Fibroblast of peridontal ligament (primary cell): ENCODE data around the gene LRIG2.
"Not testable (repeated sequence)": the region's sequence is repeated elsewhere in the genome, so short reads cannot be mapped to it uniquely, and the experiment has no call there.

ENCODE experiments used
- DNase-seq: peaks from one replicate; pipeline ENCODE4 v3.0.0-alpha.2; 2010; ENCODE audit errors: extremely low read depth

Gene LRIG2

DNA sequence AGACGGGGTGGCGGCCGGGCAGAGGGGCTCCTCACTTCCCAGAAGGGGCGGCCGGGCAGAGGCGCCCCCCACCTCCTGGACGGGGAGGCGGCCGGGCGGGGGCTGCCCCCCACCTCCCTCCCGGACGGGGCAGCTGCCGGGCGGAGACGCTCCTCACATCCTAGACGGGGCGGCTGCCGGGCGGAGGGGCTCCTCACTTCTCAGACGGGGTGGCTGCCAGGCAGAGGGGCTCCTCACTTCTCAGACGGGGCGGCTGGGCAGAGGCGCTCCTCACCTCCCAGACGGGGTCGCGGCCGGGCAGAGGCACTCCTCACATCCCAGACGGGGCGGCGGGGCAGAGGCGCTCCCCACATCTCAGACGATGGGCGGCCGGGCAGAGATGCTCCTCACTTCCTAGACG lies 9.5 kb upstream of the LRIG2 start:
- not testable (repeated sequence) for DNase-seq

DNA sequence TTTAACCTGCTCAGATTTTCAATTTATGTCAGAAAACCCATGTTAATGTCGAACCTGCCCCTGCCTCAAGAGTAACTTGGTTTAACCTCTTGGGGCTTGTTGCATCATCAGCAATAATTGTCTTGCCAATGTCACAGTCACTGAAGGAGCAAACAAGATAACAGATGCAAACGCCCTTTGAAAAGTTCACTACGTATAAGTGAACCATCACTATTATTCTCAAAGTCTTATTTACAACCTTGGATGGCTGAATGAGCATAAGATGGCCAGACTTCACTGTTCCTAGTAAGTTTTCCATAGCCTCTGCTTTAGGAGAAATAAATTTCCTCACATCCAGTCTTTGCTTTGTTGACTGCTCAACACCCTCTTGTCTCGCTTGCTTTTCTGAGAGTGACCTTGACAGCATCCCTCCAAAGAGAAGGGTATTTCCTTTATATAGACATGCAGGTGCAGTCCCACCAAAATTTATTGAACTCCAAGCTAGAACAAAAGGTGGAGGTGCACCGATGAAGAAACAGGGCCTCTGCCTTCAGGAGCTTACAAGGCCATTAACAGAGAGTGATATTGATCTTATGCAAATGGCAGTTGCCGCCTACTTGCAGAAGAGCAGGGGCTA lies 749 bp upstream of the LRIG2 start:
- DNase-seq: no peak

- peak; percentile 51 for DNase-seq
These were observed 517 bp downstream of the LRIG2 start for GRCh38 chr1:113073479-113073950.

DNA sequence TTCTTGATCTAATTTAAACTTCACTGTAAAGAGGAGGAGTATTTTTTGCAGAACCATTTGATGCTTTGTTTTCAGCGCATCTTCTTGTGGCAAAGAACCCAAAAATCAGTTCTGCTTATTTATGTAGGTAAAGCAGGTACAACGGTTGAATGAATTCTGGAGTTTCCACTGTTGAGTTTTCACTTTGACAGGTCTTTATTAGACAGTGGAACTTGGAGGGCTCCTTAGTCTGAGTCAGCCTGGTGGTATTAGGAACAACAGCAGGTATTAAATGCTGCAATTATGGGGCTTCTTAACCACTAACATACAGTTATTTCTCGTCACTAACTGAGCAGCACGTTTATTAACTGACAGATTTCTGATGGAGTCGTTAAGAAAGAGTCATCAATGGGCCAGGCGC lies 1.2 kb downstream of the LRIG2 start:
- DNase-seq: no peak

GRCh38 chr1:113077978-113078377 lies 5.0 kb downstream of the LRIG2 start:
- DNase-seq: not testable (repeated sequence)

- DNase-seq: no peak
These were observed 13.5 kb downstream of the LRIG2 start for GRCh38 chr1:113086541-113086940.

DNA sequence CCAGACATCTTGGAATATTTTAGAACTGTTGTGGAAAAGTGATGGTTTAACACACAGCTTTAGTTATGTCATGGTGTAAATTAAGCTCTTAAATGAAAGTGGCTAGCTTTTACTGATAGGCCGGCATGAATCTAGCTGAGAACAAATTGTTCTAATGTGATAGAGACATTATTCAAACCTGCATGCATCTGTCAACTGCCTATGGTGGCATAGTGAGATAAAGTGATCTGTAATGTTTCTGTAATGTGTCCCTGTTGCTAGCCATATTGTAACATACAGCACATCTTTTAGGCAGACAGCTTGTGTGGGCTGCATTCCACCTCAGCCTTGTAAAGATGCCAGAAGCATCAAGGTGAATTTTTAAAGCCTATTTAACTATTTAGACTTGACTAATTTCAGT lies 16.0 kb downstream of the LRIG2 start:
- no peak for DNase-seq

GRCh38 chr1:113090051-113090450 lies 17.1 kb downstream of the LRIG2 start:
- no peak for DNase-seq

- no peak for DNase-seq
These were observed 19.1 kb downstream of the LRIG2 start for GRCh38 chr1:113091988-113092594.

- no peak for DNase-seq
These were observed 21.5 kb downstream of the LRIG2 start for GRCh38 chr1:113094506-113094905.

DNA sequence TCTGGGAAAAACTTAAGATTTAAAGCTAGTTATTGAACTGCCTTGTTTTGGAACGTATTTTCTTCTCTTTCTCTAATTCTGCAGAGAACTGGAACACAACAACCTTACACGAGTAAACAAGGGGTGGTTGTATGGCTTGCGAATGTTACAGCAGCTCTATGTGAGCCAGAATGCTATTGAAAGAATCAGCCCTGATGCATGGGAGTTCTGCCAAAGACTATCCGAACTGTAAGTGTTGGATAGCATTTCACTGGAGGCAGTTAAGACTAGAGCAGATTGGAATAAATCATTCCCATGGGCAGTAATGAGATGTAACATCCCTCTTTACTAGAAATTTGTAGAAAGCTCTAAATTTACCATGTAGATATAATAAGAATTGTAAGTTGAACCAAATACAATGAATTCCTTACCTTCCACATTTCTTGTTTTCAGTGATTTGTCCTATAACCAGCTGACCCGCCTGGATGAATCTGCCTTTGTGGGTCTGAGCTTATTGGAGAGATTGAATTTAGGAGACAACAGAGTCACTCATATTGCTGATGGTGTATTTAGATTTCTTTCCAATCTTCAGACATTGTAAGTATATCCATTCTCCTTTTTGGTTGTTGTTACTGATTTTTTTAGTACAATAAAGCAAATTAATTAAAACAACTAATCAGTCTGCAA lies 22.9 kb downstream of the LRIG2 start:
- DNase-seq: peak; percentile 37

GRCh38 chr1:113096493-113096892 lies 23.5 kb downstream of the LRIG2 start:
- no peak for DNase-seq

DNA sequence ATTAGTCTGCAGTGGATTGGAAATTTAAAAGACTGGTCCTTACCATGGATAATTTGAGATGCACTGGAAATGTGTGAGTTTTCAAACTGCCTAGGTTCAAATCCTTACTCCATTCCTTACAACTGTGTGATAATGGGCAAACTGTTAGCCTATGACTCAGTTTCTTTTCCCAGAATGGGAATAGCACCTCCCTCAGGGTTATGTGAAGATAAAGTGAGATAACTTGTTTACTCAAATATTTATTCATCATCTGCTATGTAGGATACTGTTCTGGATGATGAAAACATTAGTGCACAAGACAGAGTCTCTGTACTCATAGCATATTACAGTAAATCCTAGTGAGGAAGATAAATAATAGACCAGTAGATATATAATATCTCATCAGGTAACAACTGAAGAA lies 28.6 kb downstream of the LRIG2 start:
- no peak for DNase-seq

DNA sequence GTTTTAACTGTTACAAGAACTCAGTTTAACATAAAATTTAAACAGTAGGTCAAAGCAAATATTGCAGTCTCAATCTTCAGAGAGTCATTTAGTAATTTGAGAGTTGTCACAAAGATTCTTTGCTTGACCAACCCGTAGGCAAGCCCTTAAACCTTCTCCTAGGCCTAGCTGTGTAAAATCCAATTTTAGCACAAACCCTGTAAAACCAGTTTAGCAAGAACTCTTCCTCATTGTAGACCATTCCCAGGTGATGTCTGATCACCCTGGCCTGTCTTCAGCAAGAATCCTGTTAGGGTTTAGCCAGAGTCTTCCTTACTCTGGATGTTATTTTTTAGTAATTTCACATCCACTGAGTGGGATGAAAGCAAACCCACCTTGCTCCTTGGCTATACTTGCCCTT lies 30.1 kb downstream of the LRIG2 start:
- DNase-seq: no peak

DNA sequence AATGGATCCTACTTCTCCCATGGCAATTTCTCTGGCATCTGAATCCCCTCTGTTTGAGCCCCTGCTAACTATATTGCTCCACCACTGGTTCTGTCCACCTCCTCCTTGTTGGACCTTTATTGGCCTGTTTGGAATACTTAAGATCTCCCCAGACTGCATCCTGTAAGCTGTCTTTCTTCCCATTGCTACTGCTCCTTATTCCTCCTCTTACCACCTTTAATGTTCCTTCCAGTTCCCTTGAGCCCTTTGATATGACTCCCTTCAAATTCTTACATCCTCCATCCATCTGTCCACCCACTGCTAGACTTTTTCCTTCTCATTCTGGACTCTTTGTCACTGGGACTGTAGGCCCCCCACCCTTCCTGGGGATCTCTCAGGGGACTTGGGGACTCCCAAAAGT lies 31.0 kb downstream of the LRIG2 start:
- DNase-seq: no peak

DNA sequence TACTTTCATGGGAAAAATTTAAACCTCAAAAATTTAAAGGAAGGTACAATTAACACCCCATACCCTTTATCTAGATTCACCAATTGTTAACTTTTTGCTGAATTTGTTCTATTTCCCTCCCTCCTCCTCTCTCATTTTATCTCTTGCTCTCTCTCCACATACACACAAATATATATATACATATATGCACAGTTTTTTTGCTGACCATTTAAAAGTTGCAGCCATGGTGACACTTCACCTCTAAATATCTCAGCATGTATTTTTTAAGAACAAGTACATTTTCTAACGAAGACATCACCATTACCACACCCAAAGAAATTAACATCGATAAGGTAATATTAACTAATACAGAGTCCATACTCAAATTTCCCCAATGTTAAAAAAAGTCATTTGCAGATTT lies 33.9 kb downstream of the LRIG2 start:
- DNase-seq: no peak

DNA sequence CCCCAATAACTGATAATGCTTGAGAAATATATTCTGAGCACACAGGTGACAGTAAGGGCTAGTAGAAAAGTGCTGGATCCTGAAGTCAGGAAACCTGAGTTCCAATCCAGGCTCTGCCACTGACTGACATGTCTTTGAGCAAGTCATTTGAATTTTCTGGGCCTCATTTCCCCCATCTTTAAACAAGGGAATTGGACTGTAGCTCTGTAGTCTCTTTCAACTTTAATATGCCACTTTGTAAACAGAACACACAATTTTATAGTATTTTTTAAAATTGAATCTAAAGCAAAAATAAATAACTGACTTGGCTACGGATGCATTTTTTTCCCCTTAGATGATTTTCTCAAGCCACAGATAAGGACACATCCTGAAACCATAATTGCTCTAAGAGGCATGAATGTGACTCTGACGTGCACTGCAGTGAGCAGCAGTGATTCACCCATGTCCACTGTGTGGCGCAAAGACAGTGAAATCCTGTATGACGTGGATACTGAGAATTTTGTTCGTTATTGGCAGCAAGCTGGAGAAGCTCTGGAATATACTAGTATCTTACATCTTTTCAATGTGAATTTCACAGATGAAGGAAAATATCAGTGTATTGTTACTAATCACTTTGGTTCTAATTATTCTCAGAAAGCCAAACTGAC lies 37.0 kb downstream of the LRIG2 start:
- DNase-seq: peak; percentile 99

GRCh38 chr1:113118266-113118665 lies 45.3 kb downstream of the LRIG2 start:
- DNase-seq: peak; percentile 28

- peak; percentile 61 for DNase-seq
These were observed 50.7 kb downstream of the LRIG2 start for GRCh38 chr1:113123737-113124136.

- DNase-seq: no peak
These were observed 51.4 kb downstream of the LRIG2 start for GRCh38 chr1:113124366-113124765.

GRCh38 chr1:113125517-113125916 lies 52.5 kb downstream of the LRIG2 start:
- no peak for DNase-seq

DNA sequence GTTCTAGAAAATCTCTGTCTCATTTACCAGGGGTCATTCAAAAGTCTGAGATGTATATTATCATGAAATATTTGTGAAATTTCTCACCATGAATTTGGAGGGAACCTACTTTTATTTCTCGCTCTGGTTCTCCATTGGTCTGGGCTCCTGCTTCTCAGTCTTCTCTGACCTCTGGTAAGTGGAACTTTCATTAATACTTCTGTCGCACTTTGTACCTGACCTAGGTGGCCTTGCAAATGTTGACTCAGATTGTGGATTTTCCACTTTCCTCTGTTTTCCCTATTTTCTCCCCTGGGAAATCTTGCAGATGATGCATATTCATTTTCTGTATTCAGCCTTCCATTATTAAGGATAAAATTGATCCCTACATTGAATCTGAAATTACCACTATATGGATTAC lies 53.2 kb downstream of the LRIG2 start:
- DNase-seq: no peak

DNA sequence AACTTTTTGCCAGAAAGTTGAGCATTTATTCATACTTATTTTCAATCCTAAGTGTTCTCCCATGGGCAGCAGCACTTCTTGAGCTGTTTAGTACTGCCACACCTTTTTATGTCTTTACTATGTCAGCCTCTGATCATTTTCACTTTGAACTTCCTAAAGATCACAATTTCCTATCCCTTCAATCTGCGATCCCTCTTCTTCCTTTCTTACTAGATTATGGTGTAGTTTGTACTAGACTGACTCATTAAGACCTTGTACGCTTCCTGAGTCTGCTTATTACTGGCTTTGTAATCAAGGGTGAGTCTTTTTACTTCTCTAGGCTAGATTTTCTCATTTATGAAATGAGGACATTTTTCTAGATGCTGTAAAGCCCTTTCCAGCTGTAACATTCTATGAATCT lies 55.1 kb downstream of the LRIG2 start:
- no peak for DNase-seq
